Endodermal cell (in vitro differentiated cells): Measurements from ENCODE around the gene MSMP. TPM values are rescaled to one million over a fixed set of nuclear protein-coding genes. Genes with fewer than 3 reads are reported as not detected.

Experiments
- DNase-seq: peaks from one replicate; pipeline ENCODE4 v3.0.0-alpha.2; 2017
- H3K27ac ChIP-seq: 2 replicates; pipeline ENCODE4 v1.5.1; 2013; ENCODE audit warnings: mild to moderate bottlenecking, low read depth, low read length, moderate library complexity
- H3K27me3 ChIP-seq: 2 replicates; pipeline ENCODE4 v1.6.1; 2013; ENCODE audit warnings: mild to moderate bottlenecking, low read length, moderate library complexity; ENCODE audit not compliant: insufficient read depth, control insufficient read depth, poor library complexity, severe bottlenecking
- H3K36me3 ChIP-seq: 2 replicates; pipeline ENCODE4 v1.7.0; 2013; ENCODE audit warnings: mild to moderate bottlenecking, low read length, moderate library complexity; ENCODE audit not compliant: control insufficient read depth, insufficient read depth
- H3K4me1 ChIP-seq: one replicate; pipeline ENCODE4 v1.7.0; 2013; ENCODE audit warnings: low read length; ENCODE audit not compliant: control insufficient read depth, insufficient read depth
- H3K4me3 ChIP-seq: 2 replicates; pipeline ENCODE4 v1.5.1; 2013; ENCODE audit warnings: mild to moderate bottlenecking, low read length, moderate library complexity
- H3K9ac ChIP-seq: 2 replicates; pipeline ENCODE4 v1.6.1; 2013; ENCODE audit warnings: mild to moderate bottlenecking, low read length, moderate library complexity; ENCODE audit not compliant: poor library complexity, severe bottlenecking; ENCODE audit errors: extremely low read depth
- H3K9me3 ChIP-seq: 2 replicates; pipeline ENCODE4 v1.6.1; 2013; ENCODE audit warnings: mild to moderate bottlenecking, low read length, moderate library complexity; ENCODE audit not compliant: control insufficient read depth
- H3K27ac Mint-ChIP-seq: 2 replicates; pipeline ENCODE4 v1.8.0; 2020; ENCODE audit warnings: mixed read lengths
- H3K27me3 Mint-ChIP-seq: 2 replicates; pipeline ENCODE4 v1.8.0; 2021; ENCODE audit warnings: mild to moderate bottlenecking, mixed read lengths; ENCODE audit not compliant: insufficient read depth
- H3K36me3 Mint-ChIP-seq: 2 replicates; pipeline ENCODE4 v1.8.0; 2020; ENCODE audit warnings: low read depth, mixed read lengths
- H3K4me1 Mint-ChIP-seq: 2 replicates; pipeline ENCODE4 v1.8.0; 2020; ENCODE audit warnings: mixed read lengths
- H3K4me3 Mint-ChIP-seq: 2 replicates; pipeline ENCODE4 v1.8.0; 2020; ENCODE audit warnings: mild to moderate bottlenecking, moderate library complexity, mixed read lengths
- H3K9me3 Mint-ChIP-seq: 2 replicates; pipeline ENCODE4 v1.8.0; 2020; ENCODE audit warnings: mild to moderate bottlenecking, mixed read lengths
- WGBS, 2 experiments: methylation state at CpG; one replicate each; pipeline versions ENCODE4 v1.1.5 to v1.1.7; 2013; ENCODE audit warnings: missing lambda C conversion rate in 2 of 2, mixed read lengths in 1 of 2; ENCODE audit not compliant: insufficient coverage in 1 of 2, insufficient read length in 1 of 2; 5-methylcytosine and 5-hydroxymethylcytosine counted together
- long read RNA-seq, 4 experiments: library from polyadenylated mRNA in 2 of 4; library from RNA in 1 of 4; library from capped mRNA in 1 of 4; stranded (forward) in 3 of 4; unstranded in 1 of 4; transcript quantifications; one replicate each; pipeline ENCODE4 v2.0.0, GENCODE V29; 2020 to 2021; ENCODE audit warnings: inconsistent platforms in 1 of 4
- polyA plus RNA-seq, 2 experiments: library from polyadenylated mRNA; stranded (reverse); fragments of 50-300 nt; gene quantifications; one replicate each; pipeline ENCODE4 v1.2.3, GENCODE V29; 2013
- total RNA-seq, 2 donors: library from RNA; stranded (reverse); fragmentation: NEBNext Ultra II Directional in 1 of 2; extraction: Animal tissue kit (Norgen Biotek cat#: 25700) in 1 of 2; gene quantifications; 2 replicates in 1 of 2; 3 replicates in 1 of 2; pipeline ENCODE4 v1.2.1, GENCODE V29; 2021
- TF ChIP-seq, protein P1 (sequence below): fragments of 200-600 bp; sonication (generic); conservative IDR thresholded peaks from 2 replicates; pipeline ENCODE4 v1.5.0; 2021; ENCODE audit warnings: antibody characterized with exemption, mild to moderate bottlenecking

The MSMP gene, protein sequence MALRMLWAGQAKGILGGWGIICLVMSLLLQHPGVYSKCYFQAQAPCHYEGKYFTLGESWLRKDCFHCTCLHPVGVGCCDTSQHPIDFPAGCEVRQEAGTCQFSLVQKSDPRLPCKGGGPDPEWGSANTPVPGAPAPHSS
- under 1 TPM in 1 of 2 donors, not detected in 1; 0.66 TPM for total RNA-seq
- not detected for polyA plus RNA-seq (2013, experiment 1 of 2)
- polyA plus RNA-seq (2013, experiment 2 of 2): not detected
- long read RNA-seq, experiment 1: 0 reads
- long read RNA-seq, experiment 2, partial matches to known transcripts: 0 of 3 reads
- long read RNA-seq, experiment 2, other reads (novel, unspliced or antisense): 0 of 3 reads
- long read RNA-seq, experiment 3: 0 reads
- long read RNA-seq, experiment 4, partial matches to known transcripts: 0 of 3 reads
- long read RNA-seq, experiment 4, other reads (novel, unspliced or antisense): 0 of 3 reads

DNA sequence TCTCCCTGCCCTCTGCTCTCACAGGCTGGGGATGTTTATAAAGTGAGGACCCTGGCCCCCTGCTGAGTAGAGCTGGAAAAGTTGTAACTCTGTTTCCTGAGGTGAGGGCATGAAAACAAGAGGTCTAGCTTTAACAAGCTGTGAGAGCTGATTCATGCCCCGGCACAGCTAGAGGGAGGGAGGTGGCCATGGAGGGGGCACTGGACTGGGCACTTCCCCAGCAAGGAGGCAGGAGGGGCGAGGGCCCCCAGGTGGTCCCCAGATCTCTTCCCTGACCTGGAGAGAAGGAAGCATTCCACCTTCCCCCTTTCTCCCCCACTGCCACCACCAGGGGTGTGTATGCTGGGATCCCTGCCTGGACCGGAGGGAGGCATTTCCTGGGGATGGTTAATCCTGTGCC is at the start of gene MSMP:
Gene MSMP, minus strand, starts transcription at position 13 of the 400 bp plus-strand sequence. CDS start 147 bp downstream, outside the sequence.
- Mint-ChIP-seq H3K4me1 (peaks cover 8% of the 10 kb centered on the region), H3K27ac (peak within 1 kb of the TSS; percentile 49), H3K9me3 (no peaks in the 10 kb centered on the region), H3K4me3 (no peak within 1 kb of the TSS), H3K27me3 (no peaks in the 10 kb centered on the region), H3K36me3 (peaks cover 30% of the 10 kb centered on the region)
- Histone ChIP-seq H3K27me3 (no peaks in the 10 kb centered on the region), H3K36me3 (peaks cover 50% of the 10 kb centered on the region), H3K4me3 (no peak within 1 kb of the TSS), H3K27ac (no peak within 1 kb of the TSS), H3K4me1 (no peaks in the 10 kb centered on the region), H3K9ac (no peak within 1 kb of the TSS), H3K9me3 (no peaks in the 10 kb centered on the region)
- TF ChIP-seq, protein P1, sequence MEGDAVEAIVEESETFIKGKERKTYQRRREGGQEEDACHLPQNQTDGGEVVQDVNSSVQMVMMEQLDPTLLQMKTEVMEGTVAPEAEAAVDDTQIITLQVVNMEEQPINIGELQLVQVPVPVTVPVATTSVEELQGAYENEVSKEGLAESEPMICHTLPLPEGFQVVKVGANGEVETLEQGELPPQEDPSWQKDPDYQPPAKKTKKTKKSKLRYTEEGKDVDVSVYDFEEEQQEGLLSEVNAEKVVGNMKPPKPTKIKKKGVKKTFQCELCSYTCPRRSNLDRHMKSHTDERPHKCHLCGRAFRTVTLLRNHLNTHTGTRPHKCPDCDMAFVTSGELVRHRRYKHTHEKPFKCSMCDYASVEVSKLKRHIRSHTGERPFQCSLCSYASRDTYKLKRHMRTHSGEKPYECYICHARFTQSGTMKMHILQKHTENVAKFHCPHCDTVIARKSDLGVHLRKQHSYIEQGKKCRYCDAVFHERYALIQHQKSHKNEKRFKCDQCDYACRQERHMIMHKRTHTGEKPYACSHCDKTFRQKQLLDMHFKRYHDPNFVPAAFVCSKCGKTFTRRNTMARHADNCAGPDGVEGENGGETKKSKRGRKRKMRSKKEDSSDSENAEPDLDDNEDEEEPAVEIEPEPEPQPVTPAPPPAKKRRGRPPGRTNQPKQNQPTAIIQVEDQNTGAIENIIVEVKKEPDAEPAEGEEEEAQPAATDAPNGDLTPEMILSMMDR: no peak
- WGBS, 2 experiments: 72% methylated on average over 3 of the region's 3 CpGs; no CpG with 5 or more reads in 1 of the 2 experiments
- DNase-seq: no peak

DNA sequence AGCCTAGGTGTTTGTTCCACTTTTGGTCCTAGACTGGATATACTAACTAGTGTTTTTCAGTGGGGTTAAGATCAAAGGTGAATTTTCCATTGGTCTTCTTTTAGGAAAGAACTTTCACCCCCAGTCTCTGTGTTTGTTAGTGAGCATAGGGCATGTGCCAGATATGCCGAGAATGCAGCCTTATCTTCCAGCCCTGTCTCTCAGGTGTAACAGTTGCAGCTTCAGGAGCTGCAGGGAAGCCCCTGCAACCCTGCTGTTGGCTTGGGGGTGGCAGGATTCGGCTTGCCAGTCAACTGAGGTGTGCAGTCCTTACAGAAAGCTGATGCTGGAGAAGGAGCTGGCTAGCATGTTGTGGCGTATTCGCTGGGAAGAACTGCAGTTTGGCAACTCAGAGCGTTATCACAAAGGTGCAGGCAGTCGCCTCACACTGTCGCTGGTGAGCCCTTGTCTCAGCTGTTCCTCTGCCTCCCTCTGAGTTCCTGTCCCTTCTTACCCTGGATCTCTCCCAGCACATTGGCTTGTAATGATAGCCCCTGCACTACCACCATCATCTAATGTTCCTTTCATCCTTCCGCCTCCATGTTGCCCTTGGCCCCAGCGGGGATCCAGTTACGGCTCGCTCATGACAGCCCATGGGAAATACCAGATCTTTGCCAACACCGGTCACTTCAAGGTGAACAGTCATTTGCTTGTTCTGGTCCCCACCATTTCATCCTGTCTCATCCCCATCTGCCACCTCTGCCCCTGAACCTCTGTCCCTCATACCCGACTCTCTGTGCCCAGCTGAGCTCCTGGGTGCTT is 47.5 kb upstream of the MSMP start:
- no peaks in the 10 kb centered on the region for H3K27me3 ChIP-seq
- peak overlapping the region; percentile 41 for H3K27ac Mint-ChIP-seq
- peaks cover 25% of the 10 kb centered on the region for H3K36me3 Mint-ChIP-seq
- H3K36me3 ChIP-seq: peaks cover 22% of the 10 kb centered on the region
- 88 to 96% methylated on average over 12 to 13 of the region's 13 CpGs for WGBS, 2 experiments
- H3K27me3 Mint-ChIP-seq: no peaks in the 10 kb centered on the region
- no peaks in the 10 kb centered on the region for H3K9me3 ChIP-seq
- H3K9ac ChIP-seq: no peak overlapping the region
- no peak overlapping the region for H3K4me3 Mint-ChIP-seq
- peak overlapping the region; percentile 64 for H3K4me3 ChIP-seq
- peaks cover 13% of the 10 kb centered on the region for H3K4me1 Mint-ChIP-seq
- H3K9me3 Mint-ChIP-seq: no peaks in the 10 kb centered on the region
- TF ChIP-seq, protein P1: no peak
- DNase-seq: no peak
- H3K27ac ChIP-seq: no peak overlapping the region
- H3K4me1 ChIP-seq: peaks cover 8% of the 10 kb centered on the region

DNA sequence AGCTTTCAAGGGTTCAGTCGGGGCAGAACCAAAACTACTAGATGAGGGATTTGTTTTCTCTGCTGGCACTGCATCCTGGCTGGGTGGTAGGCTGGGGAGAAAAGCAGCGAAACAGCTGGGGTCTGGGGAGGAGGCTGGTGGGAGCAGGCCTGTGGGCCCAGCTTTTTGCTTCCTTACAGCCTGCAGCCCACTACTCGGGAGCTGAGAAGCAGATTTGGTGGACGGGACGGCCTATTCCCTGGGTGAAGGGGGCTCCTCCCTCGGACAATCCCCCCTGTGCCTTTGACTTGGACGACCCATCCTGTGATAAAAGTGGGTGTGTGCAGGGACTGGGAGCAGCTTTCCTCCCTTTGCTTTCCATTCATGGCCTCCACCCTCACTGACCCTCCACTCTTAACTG is 46.5 kb upstream of the MSMP start:
- Histone ChIP-seq H3K4me1 (peaks cover 8% of the 10 kb centered on the region), H3K27ac (no peak overlapping the region), H3K4me3 (no peak overlapping the region), H3K9ac (no peak overlapping the region), H3K27me3 (no peaks in the 10 kb centered on the region), H3K9me3 (no peaks in the 10 kb centered on the region), H3K36me3 (peaks cover 16% of the 10 kb centered on the region)
- Mint-ChIP-seq H3K4me3 (no peak overlapping the region), H3K27ac (peak overlapping the region; percentile 23), H3K27me3 (no peaks in the 10 kb centered on the region), H3K9me3 (no peaks in the 10 kb centered on the region), H3K36me3 (peaks cover 18% of the 10 kb centered on the region), H3K4me1 (peaks cover 15% of the 10 kb centered on the region)
- TF ChIP-seq, protein P1: no peak
- 88 to 97% methylated on average over 5 to 7 of the region's 7 CpGs for WGBS, 2 experiments
- no peak for DNase-seq
